Measurements from ENCODE around the gene ATF7IP2. TPM values are rescaled to one million over a fixed set of nuclear protein-coding genes. Genes with fewer than 3 reads are reported as not detected.

Gene ATF7IP2
- total and polyA plus RNA-seq, 12 donors = 16.2 to 97.6 (median 71.9) TPM

GRCh38 chr16:10383626-10384025, 2.2 kb upstream of the ATF7IP2 start:
- H3K4me1 ChIP-seq (replicated peaks in 1 of 2) = peaks cover 0 to 14% of the 10 kb centered on the region in 2 donors
- 78 to 86% (median 83%) methylated on average over 3 of the region's 3 CpGs for WGBS, 4 donors
- no peak overlapping the region for H3K27ac ChIP-seq
- H3K36me3 ChIP-seq (replicated peaks in 1 of 2) = no peaks in the 10 kb centered on the region
- DNase-seq = no peak
- intact Hi-C loops (cut with DNase I) = no loop called here
- no peaks in the 10 kb centered on the region for H3K9me3 ChIP-seq (replicated peaks in 1 of 3)
- TF ChIP-seq POLR2A (IDR thresholded peaks at IDR 0.05) = no peak
- TF ChIP-seq, protein P1, sequence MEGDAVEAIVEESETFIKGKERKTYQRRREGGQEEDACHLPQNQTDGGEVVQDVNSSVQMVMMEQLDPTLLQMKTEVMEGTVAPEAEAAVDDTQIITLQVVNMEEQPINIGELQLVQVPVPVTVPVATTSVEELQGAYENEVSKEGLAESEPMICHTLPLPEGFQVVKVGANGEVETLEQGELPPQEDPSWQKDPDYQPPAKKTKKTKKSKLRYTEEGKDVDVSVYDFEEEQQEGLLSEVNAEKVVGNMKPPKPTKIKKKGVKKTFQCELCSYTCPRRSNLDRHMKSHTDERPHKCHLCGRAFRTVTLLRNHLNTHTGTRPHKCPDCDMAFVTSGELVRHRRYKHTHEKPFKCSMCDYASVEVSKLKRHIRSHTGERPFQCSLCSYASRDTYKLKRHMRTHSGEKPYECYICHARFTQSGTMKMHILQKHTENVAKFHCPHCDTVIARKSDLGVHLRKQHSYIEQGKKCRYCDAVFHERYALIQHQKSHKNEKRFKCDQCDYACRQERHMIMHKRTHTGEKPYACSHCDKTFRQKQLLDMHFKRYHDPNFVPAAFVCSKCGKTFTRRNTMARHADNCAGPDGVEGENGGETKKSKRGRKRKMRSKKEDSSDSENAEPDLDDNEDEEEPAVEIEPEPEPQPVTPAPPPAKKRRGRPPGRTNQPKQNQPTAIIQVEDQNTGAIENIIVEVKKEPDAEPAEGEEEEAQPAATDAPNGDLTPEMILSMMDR (IDR thresholded peaks at IDR 0.05) = no peak
- no peaks in the 10 kb centered on the region for H3K27me3 ChIP-seq
- no peak overlapping the region for H3K4me3 ChIP-seq

DNA sequence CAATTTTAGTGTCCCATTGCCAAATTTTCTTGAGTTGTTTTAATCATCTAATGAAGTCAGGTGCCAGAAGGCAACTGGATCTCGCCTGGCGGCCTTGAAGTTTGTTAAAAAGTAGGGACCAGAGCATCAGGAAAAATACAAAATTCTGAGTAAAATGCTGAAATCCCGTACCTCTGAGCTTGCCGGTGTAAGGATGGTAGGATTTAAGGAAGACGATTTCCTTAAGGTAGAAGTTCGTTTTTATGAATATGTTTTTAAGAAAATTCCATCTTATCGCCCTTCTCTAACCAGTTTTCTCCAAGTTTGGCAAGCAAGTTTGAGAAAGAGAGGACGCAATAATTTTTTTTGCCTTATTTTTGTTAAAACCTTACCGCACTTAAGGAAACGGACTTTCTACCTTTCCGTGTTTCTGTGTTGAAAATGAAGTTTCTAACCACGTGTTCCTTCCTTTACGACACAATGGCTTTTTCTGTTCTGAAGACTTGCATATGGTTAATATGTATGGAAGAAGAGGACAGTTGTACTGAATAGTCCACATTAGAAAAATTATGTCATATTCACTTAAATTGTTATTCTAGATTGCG, 748 bp downstream of the ATF7IP2 start:
- TF ChIP-seq, protein P1 (IDR thresholded peaks at IDR 0.05) = no peak
- no peak for TF ChIP-seq POLR2A (IDR thresholded peaks at IDR 0.05)
- H3K27me3 ChIP-seq = no peaks in the 10 kb centered on the region
- peaks cover 5 to 14% of the 10 kb centered on the region in 2 donors for H3K4me1 ChIP-seq (replicated peaks in 1 of 2)
- H3K9me3 ChIP-seq (replicated peaks in 1 of 3) = no peaks in the 10 kb centered on the region
- H3K4me3 ChIP-seq = peak overlapping the region; percentile 28 to 80 (median 60)
- DNase-seq = no peak
- H3K36me3 ChIP-seq (replicated peaks in 1 of 2) = no peaks in the 10 kb centered on the region
- peak overlapping the region; percentile 65 to 86 (median 83) for H3K27ac ChIP-seq
- intact Hi-C loops (cut with DNase I) = no loop called here
- WGBS, 4 donors = 16 to 40% (median 28%) methylated on average over 14 of the region's 14 CpGs

DNA sequence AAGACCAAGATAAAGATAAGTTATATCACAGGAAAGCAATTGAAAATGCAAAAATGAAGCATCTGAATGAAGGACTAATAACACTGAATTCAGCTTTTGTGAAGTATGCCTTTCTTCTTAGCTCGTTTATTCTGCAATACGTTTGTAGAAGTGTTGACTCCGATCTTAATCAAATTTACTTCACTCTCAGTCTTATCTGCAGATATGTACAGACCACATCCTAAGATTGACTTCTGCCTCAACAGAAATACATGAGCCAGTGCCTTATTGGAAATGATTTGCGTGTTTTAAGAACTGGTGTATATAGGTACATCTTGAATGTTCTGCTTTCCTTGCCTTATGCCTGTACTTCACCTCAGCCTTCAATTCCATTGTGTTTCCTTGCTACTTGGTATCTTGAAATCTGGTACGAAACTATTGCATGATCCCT, 1.3 kb downstream of the ATF7IP2 start:
- H3K9me3 ChIP-seq (replicated peaks in 1 of 3) = no peaks in the 10 kb centered on the region
- peaks cover 5 to 14% of the 10 kb centered on the region in 2 donors for H3K4me1 ChIP-seq (replicated peaks in 1 of 2)
- H3K36me3 ChIP-seq (replicated peaks in 1 of 2) = no peaks in the 10 kb centered on the region
- H3K27me3 ChIP-seq = no peaks in the 10 kb centered on the region
- no peak overlapping the region for H3K27ac ChIP-seq
- peak overlapping the region in 1 of 4 donors; percentile 80 for H3K4me3 ChIP-seq
- DNase-seq = no peak
- TF ChIP-seq POLR2A (IDR thresholded peaks at IDR 0.05) = no peak
- TF ChIP-seq, protein P1 (IDR thresholded peaks at IDR 0.05) = no peak
- intact Hi-C loops (cut with DNase I) = no loop called here
- WGBS, 4 donors = 73 to 83% (median 79%) methylated on average over 5 of the region's 5 CpGs

- no peaks in the 10 kb centered on the region for H3K36me3 ChIP-seq (replicated peaks in 1 of 2)
- TF ChIP-seq, protein P1 (IDR thresholded peaks at IDR 0.05) = no peak
- TF ChIP-seq POLR2A (IDR thresholded peaks at IDR 0.05) = no peak
- whole genome bisulfite sequencing, 4 donors = 76 to 97% (median 76%) methylated on average over 5 of the region's 5 CpGs
- no peaks in the 10 kb centered on the region for H3K9me3 ChIP-seq (replicated peaks in 1 of 3)
- H3K27ac ChIP-seq = no peak overlapping the region
- peaks cover 8 to 14% of the 10 kb centered on the region in 2 donors for H3K4me1 ChIP-seq (replicated peaks in 1 of 2)
- intact Hi-C loops (cut with DNase I) = no loop called here
- H3K4me3 ChIP-seq = no peak overlapping the region
- DNase-seq = no peak
- no peaks in the 10 kb centered on the region for H3K27me3 ChIP-seq
Measured at GRCh38 chr16:10388988-10389387, 3.1 kb downstream of the ATF7IP2 start.

All from adrenal gland (tissue), 12 donors.